AG04450 (cell line): ENCODE data around the gene RBMS2. TPM values are rescaled to one million over a fixed set of nuclear protein-coding genes. Genes with fewer than 3 reads are reported as not detected.

Experiments used
- CTCF ChIA-PET: fragments of 300-600, 350-600 bp; formaldehyde crosslinking; extraction: SDS; loops from one replicate; lab custom pipeline; 2022; ENCODE audit warnings: antibody characterized with exemption, inconsistent platforms; lab: Charles Lee
- POLR2A ChIA-PET: fragments of 350-600 bp; formaldehyde crosslinking; extraction: SDS; loops from one replicate; lab custom pipeline; 2021; ENCODE audit warnings: antibody characterized with exemption, inconsistent platforms; lab: Yijun Ruan, JAX
- DNase-seq: peaks from one replicate; pipeline ENCODE4 v3.0.0-alpha.2; 2011; ENCODE audit warnings: low read depth, low spot score
- H3K27ac ChIP-seq: one replicate; pipeline ENCODE4 v1.5.1; 2012; ENCODE audit warnings: low read depth, low read length, control low read depth
- H3K27me3 ChIP-seq: one replicate; pipeline ENCODE4 v1.6.0; 2012; ENCODE audit warnings: low read length; ENCODE audit not compliant: control insufficient read depth, insufficient read depth
- H3K4me3 ChIP-seq: 2 replicates; pipeline ENCODE4 v1.5.1; 2011; ENCODE audit warnings: mild to moderate bottlenecking, low read depth, low read length, control low read depth
- H3K9me3 ChIP-seq: 2 replicates; pipeline ENCODE4 v1.5.1; 2012; ENCODE audit warnings: low read length; ENCODE audit not compliant: control insufficient read depth, insufficient read depth
- polyA minus RNA-seq: library from RNA; depleted of rRNA, polyadenylated mRNA; stranded (reverse); fragments of >200 nt; gene quantifications from 2 replicates; pipeline ENCODE4 v1.2.3, GENCODE V29; 2011; rRNA and poly(A)+ RNA removed
- polyA plus RNA-seq: library from polyadenylated mRNA; depleted of rRNA; stranded (reverse); fragments of >200 nt; gene quantifications from 2 replicates; pipeline ENCODE4 v1.2.3, GENCODE V29; 2011; rRNA removed
- TF ChIP-seq, protein P1 (sequence below): IDR thresholded peaks from 2 replicates; pipeline ENCODE4 v1.5.1; 2011; ENCODE audit warnings: low read depth, low read length, control low read depth, inconsistent platforms

Gene RBMS2
- polyA plus RNA-seq = 96.4 and 117 TPM in 2 replicates
- 172 and 208 TPM in 2 replicates for polyA minus RNA-seq

- ChIA-PET CTCF (interaction anchor here (0.7 to 3.5 kb wide), 8 partner anchors 9 to 116 kb away, joined by 3 to 25 read pairs (median 4); no protein-coding TSS in a partner anchor), POLR2A (interaction anchor here (0.6 to 2.0 kb wide), 8 partner anchors 9 to 115 kb away, joined by 3 to 11 read pairs (median 6); partner anchors contain the start of gene TIMELESS)
- Histone ChIP-seq H3K27ac (peak within 1 kb of the TSS; percentile 86), H3K9me3 (no peaks in the 10 kb centered on the region), H3K27me3 (no peaks in the 10 kb centered on the region), H3K4me3 (peak within 1 kb of the TSS; percentile 82)
- TF ChIP-seq, protein P1, sequence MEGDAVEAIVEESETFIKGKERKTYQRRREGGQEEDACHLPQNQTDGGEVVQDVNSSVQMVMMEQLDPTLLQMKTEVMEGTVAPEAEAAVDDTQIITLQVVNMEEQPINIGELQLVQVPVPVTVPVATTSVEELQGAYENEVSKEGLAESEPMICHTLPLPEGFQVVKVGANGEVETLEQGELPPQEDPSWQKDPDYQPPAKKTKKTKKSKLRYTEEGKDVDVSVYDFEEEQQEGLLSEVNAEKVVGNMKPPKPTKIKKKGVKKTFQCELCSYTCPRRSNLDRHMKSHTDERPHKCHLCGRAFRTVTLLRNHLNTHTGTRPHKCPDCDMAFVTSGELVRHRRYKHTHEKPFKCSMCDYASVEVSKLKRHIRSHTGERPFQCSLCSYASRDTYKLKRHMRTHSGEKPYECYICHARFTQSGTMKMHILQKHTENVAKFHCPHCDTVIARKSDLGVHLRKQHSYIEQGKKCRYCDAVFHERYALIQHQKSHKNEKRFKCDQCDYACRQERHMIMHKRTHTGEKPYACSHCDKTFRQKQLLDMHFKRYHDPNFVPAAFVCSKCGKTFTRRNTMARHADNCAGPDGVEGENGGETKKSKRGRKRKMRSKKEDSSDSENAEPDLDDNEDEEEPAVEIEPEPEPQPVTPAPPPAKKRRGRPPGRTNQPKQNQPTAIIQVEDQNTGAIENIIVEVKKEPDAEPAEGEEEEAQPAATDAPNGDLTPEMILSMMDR = no peak
- peak; percentile 83 for DNase-seq
Observed at GRCh38 chr12:56521590-56522371, at the start of gene RBMS2. TSS of gene RBMS2 (plus strand) at chr12:56521820. CDS start at chr12:56522024, 204 bp downstream.

- no peak overlapping the region for H3K4me3 ChIP-seq
- TF ChIP-seq, protein P1 = no peak
- no peaks in the 10 kb centered on the region for H3K9me3 ChIP-seq
- ChIA-PET CTCF (interaction anchor here (2.7 kb wide), 1 partner anchor 10 kb away, joined by 15 read pairs; no protein-coding TSS in a partner anchor), POLR2A (no interaction called here)
- H3K27ac ChIP-seq = no peak overlapping the region
- no peaks in the 10 kb centered on the region for H3K27me3 ChIP-seq
- DNase-seq = no peak
Observed at GRCh38 chr12:56474389-56474788, 47.2 kb upstream of the RBMS2 start.

- Histone ChIP-seq H3K9me3 (no peaks in the 10 kb centered on the region), H3K4me3 (no peak overlapping the region), H3K27ac (no peak overlapping the region), H3K27me3 (no peaks in the 10 kb centered on the region)
- no peak for DNase-seq
- POLR2A ChIA-PET = interaction anchor here (1.1 kb wide), 1 partner anchor 116 kb away, joined by 3 read pairs; the partner anchor contains the start of gene STAT2
- TF ChIP-seq, protein P1 = no peak
- CTCF ChIA-PET = interaction anchor here (0.6 to 1.1 kb wide), 2 partner anchors 12 to 465 kb away, joined by 3 read pairs; no protein-coding TSS in a partner anchor
Observed at GRCh38 chr12:56476143-56476542, 45.5 kb upstream of the RBMS2 start.

GRCh38 chr12:56476972-56477432, 44.6 kb upstream of the RBMS2 start:
- H3K27ac ChIP-seq = no peak overlapping the region
- CTCF ChIA-PET = interaction anchor here (0.6 kb wide), 1 partner anchor 466 kb away, joined by 3 read pairs; no protein-coding TSS in a partner anchor

More at GRCh38 chr12:56476972-56477432, 44.6 kb upstream of the RBMS2 start:
- Histone ChIP-seq H3K9me3 (no peaks in the 10 kb centered on the region), H3K27me3 (no peaks in the 10 kb centered on the region), H3K4me3 (no peak overlapping the region)
- TF ChIP-seq, protein P1 = no peak
- DNase-seq = no peak
- POLR2A ChIA-PET = interaction anchor here (1.0 kb wide), 1 partner anchor 11 kb away, joined by 3 read pairs; the partner anchor contains the start of gene GLS2
